Parathyroid adenoma (tissue), 2 donors: ENCODE data around the gene RBFOX1.

ENCODE experiments used
- H2AFZ ChIP-seq: fragments of 300-600 bp; sonication (generic); one replicate; pipeline ENCODE4 v1.7.0; 2017; ENCODE audit warnings: antibody characterized with exemption, mild to moderate bottlenecking
- H3K27ac ChIP-seq: fragments of 300-600 bp; sonication (generic); one replicate; pipeline ENCODE4 v1.7.0; 2017
- H3K27me3 ChIP-seq: fragments of 300-600 bp; sonication (generic); one replicate; pipeline ENCODE4 v1.7.0; 2017; ENCODE audit warnings: low read length; ENCODE audit not compliant: control insufficient read depth, insufficient read depth
- H3K36me3 ChIP-seq: fragments of 300-600 bp; sonication (generic); one replicate; pipeline ENCODE4 v1.7.0; 2017; ENCODE audit warnings: low read length; ENCODE audit not compliant: control insufficient read depth, insufficient read depth
- H3K4me1 ChIP-seq: fragments of 300-600 bp; sonication (generic); one replicate; pipeline ENCODE4 v1.7.0; 2017; ENCODE audit warnings: control low read depth
- H3K4me2 ChIP-seq: fragments of 300-600 bp; sonication (generic); one replicate; pipeline ENCODE4 v1.7.0; 2017; ENCODE audit warnings: low read length
- H3K4me3 ChIP-seq: fragments of 300-600 bp; sonication (generic); one replicate; pipeline ENCODE4 v1.7.0; 2017; ENCODE audit warnings: low read depth, low read length
- H3K79me2 ChIP-seq: fragments of 300-600 bp; sonication (generic); one replicate; pipeline ENCODE4 v1.7.0; 2017; ENCODE audit warnings: control low read depth
- H3K9ac ChIP-seq: fragments of 300-600 bp; sonication (generic); one replicate; pipeline ENCODE4 v1.7.0; 2017; ENCODE audit warnings: mild to moderate bottlenecking
- H3K9me3 ChIP-seq: fragments of 300-600 bp; sonication (generic); one replicate; pipeline ENCODE4 v1.7.0; 2017; ENCODE audit warnings: low read length; ENCODE audit not compliant: control insufficient read depth
- CTCF ChIP-seq: fragments of 300-600 bp; sonication (generic); IDR thresholded peaks from one replicate; pipeline ENCODE4 v1.7.0; 2017; ENCODE audit warnings: antibody characterized with exemption, mild to moderate bottlenecking
- donor health status: primary hyperparathyroidism.

RBFOX1 gene

GRCh38 chr16:7405166-7405565 lies 72.5 kb downstream of the RBFOX1 start:
- Histone ChIP-seq H3K79me2 (no peaks in the 10 kb centered on the region), H3K9ac (no peak overlapping the region), H3K27me3 (no peaks in the 10 kb centered on the region), H3K27ac (peak overlapping the region; percentile 12), H2AFZ (peak overlapping the region; percentile 46), H3K36me3 (no peaks in the 10 kb centered on the region), H3K4me3 (no peak overlapping the region), H3K4me2 (peak overlapping the region; percentile 39), H3K4me1 (peaks cover 8% of the 10 kb centered on the region), H3K9me3 (no peaks in the 10 kb centered on the region)
- peak; percentile 52 for TF ChIP-seq CTCF

GRCh38 chr16:7408700-7409365 lies 76.2 kb downstream of the RBFOX1 start:
- Histone ChIP-seq H3K4me3 (no peak overlapping the region), H3K9ac (no peak overlapping the region), H3K4me1 (peaks cover 8% of the 10 kb centered on the region), H3K36me3 (no peaks in the 10 kb centered on the region), H3K79me2 (no peaks in the 10 kb centered on the region), H3K9me3 (no peaks in the 10 kb centered on the region), H3K27ac (no peak overlapping the region), H3K4me2 (no peak overlapping the region), H3K27me3 (no peaks in the 10 kb centered on the region), H2AFZ (no peak overlapping the region)
- TF ChIP-seq CTCF = no peak

DNA sequence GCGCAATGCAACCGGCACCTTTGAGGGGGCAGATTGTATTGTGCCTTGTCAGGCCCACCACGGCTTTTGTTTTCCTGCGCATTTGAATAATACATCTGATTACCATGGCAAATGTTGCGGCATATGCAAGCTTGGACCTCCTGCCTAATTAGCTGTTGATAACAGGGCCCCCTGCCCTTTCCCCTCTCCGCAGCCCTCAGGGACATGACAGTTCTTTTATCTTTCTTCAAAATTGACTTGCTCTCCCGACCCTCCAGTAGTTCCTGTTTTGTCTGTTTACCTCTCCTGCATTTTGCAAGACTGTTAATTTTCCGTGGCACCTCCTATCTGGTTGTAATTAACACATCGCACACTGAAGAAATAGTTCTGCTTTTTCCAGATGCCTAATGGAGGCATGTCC lies 86.8 kb downstream of the RBFOX1 start:
- Histone ChIP-seq H3K9me3 (no peaks in the 10 kb centered on the region), H3K27ac (no peak overlapping the region), H3K27me3 (no peaks in the 10 kb centered on the region), H3K79me2 (no peaks in the 10 kb centered on the region), H2AFZ (no peak overlapping the region), H3K4me3 (no peak overlapping the region), H3K36me3 (no peaks in the 10 kb centered on the region), H3K4me2 (no peak overlapping the region), H3K9ac (no peak overlapping the region), H3K4me1 (no peaks in the 10 kb centered on the region)
- TF ChIP-seq CTCF = no peak

DNA sequence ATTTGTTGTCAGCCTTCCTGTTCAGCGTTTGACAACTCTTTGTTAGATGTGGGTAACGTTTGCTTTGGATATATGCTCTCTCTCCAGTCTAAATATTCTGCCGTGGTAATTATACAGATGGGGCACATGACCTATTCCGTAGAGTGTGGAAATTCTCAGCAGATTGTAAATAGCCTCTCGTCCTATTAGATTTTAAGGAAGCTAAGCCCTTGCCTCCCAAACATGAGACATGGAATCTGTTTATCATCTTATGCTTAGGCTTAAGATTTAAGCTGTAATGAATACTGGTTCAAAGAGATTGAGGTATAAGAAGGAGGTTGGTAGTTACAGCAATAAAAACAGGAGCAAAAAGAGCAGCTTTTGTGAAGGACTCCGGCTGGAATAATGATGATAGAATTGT lies 87.4 kb downstream of the RBFOX1 start:
- H3K27me3 ChIP-seq = no peaks in the 10 kb centered on the region
- no peak overlapping the region for H3K4me2 ChIP-seq
- no peak overlapping the region for H3K9ac ChIP-seq
- H2AFZ ChIP-seq = no peak overlapping the region
- no peaks in the 10 kb centered on the region for H3K4me1 ChIP-seq
- no peaks in the 10 kb centered on the region for H3K79me2 ChIP-seq
- H3K4me3 ChIP-seq = no peak overlapping the region
- H3K27ac ChIP-seq = no peak overlapping the region
- no peaks in the 10 kb centered on the region for H3K36me3 ChIP-seq
- no peaks in the 10 kb centered on the region for H3K9me3 ChIP-seq
- no peak for TF ChIP-seq CTCF

GRCh38 chr16:7420843-7421242 lies 88.2 kb downstream of the RBFOX1 start:
- H3K4me1 ChIP-seq = no peaks in the 10 kb centered on the region
- no peaks in the 10 kb centered on the region for H3K79me2 ChIP-seq
- no peak for TF ChIP-seq CTCF
- no peak overlapping the region for H3K27ac ChIP-seq
- H3K4me2 ChIP-seq = no peak overlapping the region
- H3K27me3 ChIP-seq = no peaks in the 10 kb centered on the region
- no peak overlapping the region for H3K9ac ChIP-seq
- no peak overlapping the region for H3K4me3 ChIP-seq
- H3K9me3 ChIP-seq = no peaks in the 10 kb centered on the region
- H2AFZ ChIP-seq = no peak overlapping the region
- no peaks in the 10 kb centered on the region for H3K36me3 ChIP-seq
